ENCODE data around the gene ZNF132.

ZNF132 gene

GRCh38 chr19:58387338-58388174 is 52.4 kb downstream of the ZNF132 start:
- DNase-seq (ENCODE audit: extremely low spot score): no peak

GRCh38 chr19:58386576-58387337 is 53.2 kb downstream of the ZNF132 start, which contains the start of gene RPS5:
RPS5 (plus strand) TSS chr19:58387269; CDS start chr19:58388138, 869 bp downstream.
- ChIA-PET POLR2A (interaction anchor here (1.0 kb wide), 1 partner anchor 24 kb away, joined by 3 read pairs; the partner anchor contains the start of gene ZNF497), CTCF (no interaction called here)
- no peak for TF ChIP-seq CTCF (IDR thresholded peaks at IDR 0.05; ENCODE audit: control extremely low read depth, extremely low read depth, low read depth, missing control alignments)
- peak; percentile 100 for DNase-seq (ENCODE audit: extremely low spot score)

More at GRCh38 chr19:58387338-58388174, 52.4 kb downstream of the ZNF132 start:
- TF ChIP-seq CTCF (IDR thresholded peaks at IDR 0.05; ENCODE audit: control extremely low read depth, extremely low read depth, low read depth, missing control alignments): peak; percentile 13
- ChIA-PET POLR2A (interaction anchor here (0.5 to 1.4 kb wide), 3 partner anchors 12 to 25 kb away, joined by 3 to 5 read pairs (median 3); partner anchors contain the start of gene ZNF497), CTCF (no interaction called here)

GRCh38 chr19:58385891-58386575 is 53.9 kb downstream of the ZNF132 start:
- no peak for DNase-seq (ENCODE audit: extremely low spot score)
- ChIA-PET CTCF (no interaction called here), POLR2A (no interaction called here)
- TF ChIP-seq CTCF (IDR thresholded peaks at IDR 0.05; ENCODE audit: control extremely low read depth, extremely low read depth, low read depth, missing control alignments): no peak

- ChIA-PET CTCF (no interaction called here), POLR2A (no interaction called here)
- DNase-seq (ENCODE audit: extremely low spot score): no peak
- TF ChIP-seq CTCF (IDR thresholded peaks at IDR 0.05; ENCODE audit: control extremely low read depth, extremely low read depth, low read depth, missing control alignments): no peak
Observed at GRCh38 chr19:58385313-58385890, 54.6 kb downstream of the ZNF132 start.

- POLR2A ChIA-PET: no interaction called here
- TF ChIP-seq CTCF (IDR thresholded peaks at IDR 0.05; ENCODE audit: control extremely low read depth, extremely low read depth, low read depth, missing control alignments): no peak
- no peak for DNase-seq (ENCODE audit: extremely low spot score)
- CTCF ChIA-PET: no interaction called here
Observed at GRCh38 chr19:58382997-58383603, 56.9 kb downstream of the ZNF132 start.
